ENCODE results near the gene LRRD1. TPM values are rescaled to one million over a fixed set of nuclear protein-coding genes. Genes with fewer than 3 reads are reported as not detected.

LRRD1 gene
- total and polyA plus RNA-seq, 9 of the 15 experiments (the other 6 are each of a cell fraction or from before 2014, with no cell fraction given): 0.07 to 0.15 TPM; not detected in 7

GRCh38 chr7:92161271-92161670 lies 17.7 kb downstream of the LRRD1 start (continued):
- TF ChIP-seq CCAR2 (IDR thresholded peaks at IDR 0.05; ENCODE audit: low read depth, low read length) (no peak), ZFP36 (IDR thresholded peaks at IDR 0.05; ENCODE audit: low read depth, low read length, partially characterized antibody) (no peak), NFYB (IDR thresholded peaks at IDR 0.05; ENCODE audit: extremely low read depth, insufficient read length) (no peak), KAT2B (IDR thresholded peaks at IDR 0.05; ENCODE audit: low read depth, low read length) (no peak), NFE2 (IDR thresholded peaks at IDR 0.05; ENCODE audit: low read depth) (peak; percentile 87), NFIX (CRISPR knock-in tag; IDR thresholded peaks at IDR 0.05; ENCODE audit: low read depth) (no peak), THRAP3 (IDR thresholded peaks at IDR 0.05; ENCODE audit: borderline replicate concordance) (no peak), ZNF212 (CRISPR knock-in tag; IDR thresholded peaks at IDR 0.05) (no peak), RBM39 (optimal IDR thresholded peaks at IDR 0.05; ENCODE audit: low read depth, low read length) (no peak), GMEB1 (CRISPR knock-in tag; IDR thresholded peaks at IDR 0.05) (no peak), DEAF1 (CRISPR knock-in tag; IDR thresholded peaks at IDR 0.05) (no peak), TCF7 (IDR thresholded peaks at IDR 0.05; ENCODE audit: borderline replicate concordance) (0 out of 2 replicates have a peak, but pooled peaks have one; percentile 40), ZNF436 (CRISPR knock-in tag; IDR thresholded peaks at IDR 0.05) (no peak), KDM1A (IDR thresholded peaks at IDR 0.05) (peak; percentile 98), CBX1 (IDR thresholded peaks at IDR 0.05; ENCODE audit: low read depth) (no peak), ZNF263 (CRISPR knock-in tag; IDR thresholded peaks at IDR 0.05; ENCODE audit: borderline replicate concordance) (no peak), ZNF444 (CRISPR knock-in tag; IDR thresholded peaks at IDR 0.05) (no peak), NR1H2 (CRISPR knock-in tag; IDR thresholded peaks at IDR 0.05) (no peak), ZNF143 (CRISPR knock-in tag; IDR thresholded peaks at IDR 0.05) (no peak), HNRNPH1 (optimal IDR thresholded peaks at IDR 0.05; ENCODE audit: low read depth, low read length) (no peak), BRD4 (IDR thresholded peaks at IDR 0.05) (no peak), ZNF217 (CRISPR knock-in tag; IDR thresholded peaks at IDR 0.05) (no peak), SOX6 (IDR thresholded peaks at IDR 0.05) (peak; percentile 79), HNRNPUL1 (IDR thresholded peaks at IDR 0.05; ENCODE audit: low read length) (no peak), ATF7 (IDR thresholded peaks at IDR 0.05) (peak; percentile 46; the same call in 1 of the 2 replicates)
- TF ChIP-seq, protein P1, sequence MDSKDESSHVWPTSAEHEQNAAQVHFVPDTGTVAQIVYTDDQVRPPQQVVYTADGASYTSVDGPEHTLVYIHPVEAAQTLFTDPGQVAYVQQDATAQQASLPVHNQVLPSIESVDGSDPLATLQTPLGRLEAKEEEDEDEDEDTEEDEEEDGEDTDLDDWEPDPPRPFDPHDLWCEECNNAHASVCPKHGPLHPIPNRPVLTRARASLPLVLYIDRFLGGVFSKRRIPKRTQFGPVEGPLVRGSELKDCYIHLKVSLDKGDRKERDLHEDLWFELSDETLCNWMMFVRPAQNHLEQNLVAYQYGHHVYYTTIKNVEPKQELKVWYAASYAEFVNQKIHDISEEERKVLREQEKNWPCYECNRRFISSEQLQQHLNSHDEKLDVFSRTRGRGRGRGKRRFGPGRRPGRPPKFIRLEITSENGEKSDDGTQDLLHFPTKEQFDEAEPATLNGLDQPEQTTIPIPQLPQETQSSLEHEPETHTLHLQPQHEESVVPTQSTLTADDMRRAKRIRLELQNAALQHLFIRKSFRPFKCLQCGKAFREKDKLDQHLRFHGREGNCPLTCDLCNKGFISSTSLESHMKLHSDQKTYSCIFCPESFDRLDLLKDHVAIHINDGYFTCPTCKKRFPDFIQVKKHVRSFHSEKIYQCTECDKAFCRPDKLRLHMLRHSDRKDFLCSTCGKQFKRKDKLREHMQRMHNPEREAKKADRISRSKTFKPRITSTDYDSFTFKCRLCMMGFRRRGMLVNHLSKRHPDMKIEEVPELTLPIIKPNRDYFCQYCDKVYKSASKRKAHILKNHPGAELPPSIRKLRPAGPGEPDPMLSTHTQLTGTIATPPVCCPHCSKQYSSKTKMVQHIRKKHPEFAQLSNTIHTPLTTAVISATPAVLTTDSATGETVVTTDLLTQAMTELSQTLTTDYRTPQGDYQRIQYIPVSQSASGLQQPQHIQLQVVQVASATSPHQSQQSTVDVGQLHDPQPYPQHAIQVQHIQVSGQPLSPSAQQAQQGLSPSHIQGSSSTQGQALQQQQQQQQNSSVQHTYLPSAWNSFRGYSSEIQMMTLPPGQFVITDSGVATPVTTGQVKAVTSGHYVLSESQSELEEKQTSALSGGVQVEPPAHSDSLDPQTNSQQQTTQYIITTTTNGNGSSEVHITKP (IDR thresholded peaks at IDR 0.05; ENCODE audit: partially characterized antibody): no peak

Measured in K562 (cell line).